Duodenal mucosa (tissue), 2 donors: ENCODE results near the gene ITGA1.
A peak's percentile ranks its signal among the peaks of the same experiment; 100 is the strongest.
"Not testable (repeated sequence)": the region's sequence is repeated elsewhere in the genome, so short reads cannot be mapped to it uniquely, and the experiment has no call there.

Experiments
- H3K27ac ChIP-seq: one replicate; pipeline ENCODE4 v1.7.0; 2013; ENCODE audit warnings: low read depth, low read length
- H3K27me3 ChIP-seq, 2 donors: one replicate each; pipeline ENCODE4 v1.7.0; 2013; ENCODE audit warnings: low read length in 2 of 2, control low read depth in 1 of 2; ENCODE audit not compliant: insufficient read depth in 2 of 2, control insufficient read depth in 1 of 2
- H3K36me3 ChIP-seq, 2 donors: one replicate each; pipeline ENCODE4 v1.7.0; 2013; ENCODE audit warnings: low read length in 2 of 2, control low read depth in 1 of 2; ENCODE audit not compliant: insufficient read depth in 2 of 2, control insufficient read depth in 1 of 2
- H3K4me1 ChIP-seq, 2 donors: one replicate each; pipeline ENCODE4 v1.7.0; 2013; ENCODE audit warnings: low read length in 2 of 2, control low read depth in 1 of 2; ENCODE audit not compliant: insufficient read depth in 2 of 2, control insufficient read depth in 1 of 2
- H3K4me3 ChIP-seq, 2 donors: one replicate each; pipeline ENCODE4 v1.7.0; 2013; ENCODE audit warnings: low read length in 2 of 2, low read depth in 1 of 2
- H3K9ac ChIP-seq, 2 donors: one replicate each; pipeline ENCODE4 v1.7.0; 2013; ENCODE audit warnings: low read length in 2 of 2, low read depth in 1 of 2
- H3K9me3 ChIP-seq, 2 donors: one replicate each; pipeline ENCODE4 v1.7.0; 2013; ENCODE audit warnings: low read length in 2 of 2, control low read depth in 1 of 2; ENCODE audit not compliant: control insufficient read depth in 1 of 2

The ITGA1 gene

GRCh38 chr5:52787600-52788504 is at the start of gene ITGA1, which contains the start of gene PELO:
Gene ITGA1 (plus strand): TSS chr5:52787916. CDS start chr5:52788354, 438 bp downstream.
Gene PELO (plus strand): TSS chr5:52787916. CDS start chr5:52800395, 12,479 bp downstream.
- peaks cover 19 to 36% of the 10 kb centered on the region in 2 donors for H3K4me1 ChIP-seq
- no peaks in the 10 kb centered on the region for H3K9me3 ChIP-seq
- H3K4me3 ChIP-seq = peak within 1 kb of the TSS; percentile 89 to 94
- no peaks in the 10 kb centered on the region for H3K27me3 ChIP-seq
- H3K27ac ChIP-seq = peak within 1 kb of the TSS; percentile 83
- no peaks in the 10 kb centered on the region for H3K36me3 ChIP-seq
- peak within 1 kb of the TSS; percentile 76 to 80 for H3K9ac ChIP-seq

DNA sequence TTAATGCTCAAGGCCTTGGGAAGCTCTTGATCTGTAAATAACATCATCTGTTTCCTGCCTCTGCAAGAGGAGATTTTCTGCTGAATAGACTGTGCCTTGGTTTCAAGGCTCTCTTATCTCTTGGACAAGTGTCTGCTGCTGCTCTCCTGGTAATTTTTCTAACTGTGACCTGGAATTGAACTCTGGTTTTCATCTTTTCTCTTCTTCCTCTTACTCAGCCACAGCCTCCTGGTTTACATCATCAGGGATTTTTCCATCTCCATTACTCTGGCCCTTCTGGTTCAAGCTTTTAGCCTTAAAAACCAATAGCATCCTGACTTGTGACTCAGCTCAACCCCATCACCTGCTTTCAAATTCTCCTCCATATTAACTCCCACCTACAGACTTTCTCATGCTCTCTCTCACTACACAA is 49.6 kb upstream of the ITGA1 start:
- Histone ChIP-seq H3K4me3 (no peak overlapping the region), H3K36me3 (no peaks in the 10 kb centered on the region), H3K4me1 (peaks cover under 1 to 21% of the 10 kb centered on the region in 2 donors), H3K9me3 (no peaks in the 10 kb centered on the region), H3K9ac (no peak overlapping the region), H3K27ac (no peak overlapping the region), H3K27me3 (no peaks in the 10 kb centered on the region)

DNA sequence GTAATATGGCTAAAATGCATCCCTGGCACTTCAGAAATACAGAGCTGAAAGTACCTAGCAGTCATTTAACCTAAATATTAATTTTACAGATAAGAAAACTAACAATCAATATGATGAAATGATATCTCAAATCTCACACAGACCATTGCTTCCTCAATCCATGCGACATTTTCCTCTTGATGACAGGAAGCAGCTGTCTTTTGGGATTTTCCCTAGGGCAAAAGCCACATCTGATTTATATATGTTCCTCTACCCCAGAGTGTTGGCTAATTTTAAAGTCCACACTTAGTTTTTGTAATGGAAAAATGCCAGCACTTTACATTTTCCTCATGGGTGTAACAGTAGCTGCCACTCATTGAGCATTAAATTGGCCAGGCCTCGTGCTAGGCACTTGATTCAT is 47.7 kb upstream of the ITGA1 start:
- Histone ChIP-seq H3K27me3 (no peaks in the 10 kb centered on the region), H3K36me3 (no peaks in the 10 kb centered on the region), H3K4me1 (peaks cover 6 to 29% of the 10 kb centered on the region in 2 donors), H3K9ac (no peak overlapping the region), H3K27ac (no peak overlapping the region), H3K9me3 (no peaks in the 10 kb centered on the region), H3K4me3 (no peak overlapping the region)

DNA sequence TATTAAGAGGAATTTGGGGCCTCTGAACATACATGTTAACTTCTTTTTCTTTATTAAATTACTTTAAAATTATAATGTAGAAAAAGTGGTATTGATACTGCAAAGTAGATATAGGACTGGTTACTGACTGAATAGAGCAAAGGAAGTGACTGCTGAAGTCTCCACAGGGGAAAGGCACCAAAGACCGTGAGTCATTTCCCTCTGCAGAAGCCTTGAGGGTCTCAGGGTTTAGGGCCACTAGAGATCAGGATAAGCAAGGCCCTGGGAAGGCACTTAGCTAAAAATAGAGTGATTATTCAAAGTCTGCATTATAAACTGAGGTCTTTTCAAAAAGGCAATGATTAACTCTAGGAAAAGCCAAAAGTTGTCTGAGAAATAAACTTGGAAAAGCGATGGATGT is 44.7 kb upstream of the ITGA1 start:
- no peaks in the 10 kb centered on the region for H3K9me3 ChIP-seq

DNA sequence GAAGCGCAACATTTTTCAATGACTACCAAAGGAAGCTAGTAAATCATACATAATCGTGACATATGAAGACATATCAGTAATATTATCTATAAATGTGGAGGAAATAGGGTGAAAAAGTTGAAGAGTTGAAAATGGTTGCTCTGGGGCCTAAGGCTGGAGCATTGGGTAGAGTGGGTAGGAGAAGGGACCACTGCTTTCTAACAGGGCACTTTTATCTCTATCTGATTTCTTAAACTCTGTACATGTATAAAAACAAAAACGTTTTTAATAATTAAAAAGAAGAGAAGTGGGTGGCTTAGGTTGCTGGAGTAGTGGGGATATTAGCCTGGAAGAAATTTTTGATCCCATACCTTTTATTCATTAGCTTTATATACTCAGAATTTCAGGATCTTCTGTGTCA is 44.2 kb upstream of the ITGA1 start:
- Histone ChIP-seq H3K36me3 (no peaks in the 10 kb centered on the region), H3K4me1 (peaks cover 6 to 29% of the 10 kb centered on the region in 2 donors), H3K9me3 (no peaks in the 10 kb centered on the region), H3K9ac (no peak overlapping the region), H3K27me3 (no peaks in the 10 kb centered on the region), H3K4me3 (no peak overlapping the region), H3K27ac (peak overlapping the region; percentile 24)

More for the DNA sequence above, 44.7 kb upstream of the ITGA1 start:
- no peaks in the 10 kb centered on the region for H3K27me3 ChIP-seq
- peaks cover 6 to 29% of the 10 kb centered on the region in 2 donors for H3K4me1 ChIP-seq
- peak overlapping the region; percentile 24 for H3K27ac ChIP-seq
- no peak overlapping the region for H3K9ac ChIP-seq
- no peaks in the 10 kb centered on the region for H3K36me3 ChIP-seq
- H3K4me3 ChIP-seq = no peak overlapping the region

DNA sequence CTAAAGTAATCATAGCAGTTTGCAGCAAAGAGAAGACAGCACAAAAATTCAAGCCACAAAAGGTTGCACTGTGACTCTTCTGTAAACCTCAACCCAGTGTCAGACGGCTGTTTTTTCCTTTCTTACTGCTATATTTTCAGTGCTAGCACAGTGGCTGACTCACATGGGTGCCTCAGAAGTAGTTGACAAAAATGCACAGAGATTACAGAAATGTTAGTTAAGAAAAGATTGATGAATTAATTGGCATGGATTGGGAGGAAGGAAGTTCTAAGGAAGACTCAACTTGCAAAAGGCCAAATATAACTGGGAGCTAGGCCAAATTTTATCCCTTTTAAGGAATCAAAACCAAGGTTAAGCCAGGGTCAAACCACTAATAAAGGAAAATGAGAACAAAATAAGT is 43.7 kb upstream of the ITGA1 start:
- Histone ChIP-seq H3K4me3 (no peak overlapping the region), H3K4me1 (peaks cover 6 to 29% of the 10 kb centered on the region in 2 donors), H3K9ac (no peak overlapping the region), H3K9me3 (no peaks in the 10 kb centered on the region), H3K27ac (no peak overlapping the region), H3K27me3 (no peaks in the 10 kb centered on the region), H3K36me3 (no peaks in the 10 kb centered on the region)

- H3K27me3 ChIP-seq, H3K9me3 ChIP-seq, H3K4me3 ChIP-seq, H3K36me3 ChIP-seq, H3K27ac ChIP-seq, H3K9ac ChIP-seq: not testable (repeated sequence)
- peaks cover 6 to 25% of the 10 kb centered on the region in 2 donors for H3K4me1 ChIP-seq
Measured at GRCh38 chr5:52744867-52745458, 42.8 kb upstream of the ITGA1 start.

DNA sequence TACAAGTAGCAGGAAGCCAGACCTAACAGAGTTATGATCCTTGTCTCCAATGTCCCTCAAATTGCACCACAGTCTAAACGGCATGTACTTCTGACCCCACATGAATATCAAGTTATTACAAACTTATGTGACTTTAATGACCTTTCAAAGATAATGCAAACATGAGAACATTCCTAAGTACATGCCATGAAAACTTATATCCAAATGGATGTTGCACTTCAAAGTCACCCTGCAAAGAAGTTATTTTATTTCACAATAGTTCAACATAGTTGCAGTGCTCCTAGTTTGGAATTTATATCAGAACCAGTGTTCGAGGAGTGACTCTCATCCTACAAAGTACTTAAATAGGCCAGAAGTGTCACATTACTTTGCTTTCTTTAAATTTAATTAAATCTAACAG is 41.2 kb upstream of the ITGA1 start:
- no peaks in the 10 kb centered on the region for H3K27me3 ChIP-seq
- H3K27ac ChIP-seq = no peak overlapping the region
- H3K9me3 ChIP-seq = no peaks in the 10 kb centered on the region
- no peak overlapping the region for H3K9ac ChIP-seq
- peaks cover 6 to 17% of the 10 kb centered on the region in 2 donors for H3K4me1 ChIP-seq
- no peak overlapping the region for H3K4me3 ChIP-seq
- no peaks in the 10 kb centered on the region for H3K36me3 ChIP-seq

GRCh38 chr5:52748590-52748989 is 39.1 kb upstream of the ITGA1 start:
- Histone ChIP-seq H3K4me3 (no peak overlapping the region), H3K9ac (no peak overlapping the region)

DNA sequence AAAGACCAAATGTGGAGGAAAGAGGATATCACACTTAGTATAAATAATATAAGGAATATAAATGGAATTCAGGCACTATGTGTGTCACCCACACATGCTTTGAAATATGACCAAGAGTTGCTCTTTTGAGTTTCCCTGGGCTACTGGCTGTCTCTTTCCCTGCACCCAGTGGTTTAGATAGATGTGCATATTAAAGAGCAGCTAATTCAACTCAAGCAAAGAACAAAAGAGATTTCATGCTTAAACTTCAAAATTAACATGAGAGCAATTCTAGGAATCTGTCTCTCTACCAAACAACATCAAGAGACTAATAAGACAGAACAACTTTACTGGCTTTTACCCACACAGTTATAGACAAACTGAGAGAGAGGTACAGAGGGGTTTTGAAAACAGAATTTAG is 38.0 kb upstream of the ITGA1 start:
- Histone ChIP-seq H3K4me3 (no peak overlapping the region), H3K9me3 (no peaks in the 10 kb centered on the region), H3K36me3 (no peaks in the 10 kb centered on the region), H3K27ac (no peak overlapping the region), H3K9ac (no peak overlapping the region), H3K4me1 (no peaks in the 10 kb centered on the region), H3K27me3 (no peaks in the 10 kb centered on the region)

More at GRCh38 chr5:52748590-52748989, 39.1 kb upstream of the ITGA1 start:
- no peaks in the 10 kb centered on the region for H3K9me3 ChIP-seq
- H3K36me3 ChIP-seq = no peaks in the 10 kb centered on the region
- H3K27me3 ChIP-seq = no peaks in the 10 kb centered on the region
- peaks cover under 1 to 4% of the 10 kb centered on the region in 2 donors for H3K4me1 ChIP-seq
- H3K27ac ChIP-seq = no peak overlapping the region
